HG03460 (cell line): ENCODE measurements around the gene KHK.
"Not testable (repeated sequence)": the region's sequence is repeated elsewhere in the genome, so short reads cannot be mapped to it uniquely, and the experiment has no call there.

Experiments
- ATAC-seq: cut with Tn5 transposase; IDR thresholded peaks from one replicate; pipeline ENCODE4 v1.9.1; 2021; ENCODE audit not compliant: unreplicated experiment

KHK gene

DNA sequence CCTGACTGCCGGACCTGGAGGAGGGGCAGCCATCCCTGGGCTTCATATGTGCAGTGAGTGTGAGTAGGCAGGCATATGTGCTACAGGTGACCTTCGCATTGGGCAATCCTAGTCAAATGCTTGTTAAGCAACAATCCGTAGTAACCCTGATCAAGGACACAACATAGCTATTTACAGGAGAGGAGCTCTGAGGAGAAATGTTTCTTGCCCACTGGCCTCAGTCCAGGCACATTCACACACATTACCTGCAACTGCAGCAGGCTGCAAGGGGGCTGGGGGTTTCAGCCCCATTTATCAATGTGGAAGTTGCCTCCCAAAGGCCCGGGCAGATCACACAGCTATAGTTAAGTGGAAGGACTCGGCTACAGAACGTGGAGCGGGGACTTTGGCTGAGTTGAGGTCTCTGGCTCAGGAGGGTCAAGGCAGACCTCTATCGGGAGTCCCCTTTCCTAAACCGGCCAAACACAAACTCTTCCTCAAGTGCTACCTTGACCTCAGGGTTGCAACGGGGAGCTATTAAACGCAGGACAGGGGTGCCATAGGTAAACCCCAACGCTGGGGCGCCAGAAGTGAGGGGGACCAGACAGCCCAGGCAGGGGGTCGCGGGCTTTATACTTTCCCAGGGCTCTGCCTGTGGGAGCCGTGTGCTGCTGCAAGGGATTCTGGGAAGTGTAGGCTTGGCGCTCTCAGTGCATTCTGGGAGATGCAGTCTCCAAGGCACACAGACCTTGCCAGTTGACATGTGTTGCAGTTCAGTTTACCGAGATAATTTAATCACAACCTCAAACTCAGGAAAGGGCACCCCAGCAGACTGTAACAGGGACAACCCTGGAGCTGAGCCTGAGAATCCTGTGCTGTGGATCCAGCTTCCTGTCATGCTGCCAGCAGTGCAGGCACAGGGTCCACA, 9.4 kb downstream of the KHK start:
- no peak for ATAC-seq

DNA sequence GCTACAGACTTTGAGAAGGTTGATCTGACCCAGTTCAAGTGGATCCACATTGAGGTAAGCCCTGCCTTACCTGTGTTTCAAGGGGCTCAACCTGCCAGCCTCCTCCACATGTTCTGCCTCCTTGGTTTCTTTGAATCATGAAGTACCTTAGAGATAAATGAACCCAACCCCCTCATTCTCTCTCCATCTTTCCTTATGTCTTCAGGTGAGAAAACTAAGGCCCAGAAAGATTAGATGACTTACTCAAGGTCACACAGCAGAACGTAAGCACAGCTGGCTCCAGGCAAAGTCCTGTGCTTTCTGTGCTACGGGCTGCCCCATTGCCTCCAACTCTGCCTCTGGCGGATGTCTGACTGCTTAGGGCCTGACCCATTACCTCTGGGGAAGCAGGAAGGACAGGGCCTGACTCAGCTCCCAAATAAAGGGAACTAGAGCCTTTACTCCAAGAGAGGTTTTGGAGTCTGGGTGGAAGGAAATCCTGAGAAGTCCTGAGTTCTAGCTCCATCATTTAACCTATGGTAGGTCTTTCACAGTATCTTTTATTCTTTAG, 10.3 kb downstream of the KHK start:
- no peak for ATAC-seq

GRCh38 chr2:27097341-27097740, 10.8 kb downstream of the KHK start:
- no peak for ATAC-seq

GRCh38 chr2:27099334-27099955, 12.9 kb downstream of the KHK start:
- no peak for ATAC-seq

- no peak for ATAC-seq
These were observed 13.5 kb downstream of the KHK start for GRCh38 chr2:27100036-27100435.

GRCh38 chr2:27102329-27102728, 15.8 kb downstream of the KHK start:
- no peak for ATAC-seq

- ATAC-seq, result no peak
These were observed 19.4 kb downstream of the KHK start for GRCh38 chr2:27105981-27106380.

DNA sequence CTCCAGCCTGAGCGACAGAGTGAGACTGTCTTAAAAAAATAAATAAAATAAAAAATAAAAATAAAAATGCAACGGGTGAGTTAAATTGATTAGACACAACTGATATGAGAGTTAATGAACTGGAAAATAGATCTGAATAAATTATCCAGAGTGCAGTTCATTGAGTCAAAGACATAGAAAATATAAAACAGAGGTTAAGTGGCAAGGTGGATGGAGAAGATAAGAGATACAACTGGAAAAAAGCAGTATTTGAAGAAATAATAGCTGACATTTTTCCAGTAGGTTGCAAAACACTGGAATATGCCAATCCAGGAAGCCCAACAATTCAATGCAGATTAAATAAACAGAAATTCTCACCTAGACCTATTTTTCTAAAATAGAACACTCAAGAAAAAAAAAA, 21.6 kb downstream of the KHK start:
- no peak for ATAC-seq

- no peak for ATAC-seq
These were observed 22.5 kb downstream of the KHK start for GRCh38 chr2:27109083-27109482.

GRCh38 chr2:27110603-27111352, 24.2 kb downstream of the KHK start:
- not testable (repeated sequence) for ATAC-seq

DNA sequence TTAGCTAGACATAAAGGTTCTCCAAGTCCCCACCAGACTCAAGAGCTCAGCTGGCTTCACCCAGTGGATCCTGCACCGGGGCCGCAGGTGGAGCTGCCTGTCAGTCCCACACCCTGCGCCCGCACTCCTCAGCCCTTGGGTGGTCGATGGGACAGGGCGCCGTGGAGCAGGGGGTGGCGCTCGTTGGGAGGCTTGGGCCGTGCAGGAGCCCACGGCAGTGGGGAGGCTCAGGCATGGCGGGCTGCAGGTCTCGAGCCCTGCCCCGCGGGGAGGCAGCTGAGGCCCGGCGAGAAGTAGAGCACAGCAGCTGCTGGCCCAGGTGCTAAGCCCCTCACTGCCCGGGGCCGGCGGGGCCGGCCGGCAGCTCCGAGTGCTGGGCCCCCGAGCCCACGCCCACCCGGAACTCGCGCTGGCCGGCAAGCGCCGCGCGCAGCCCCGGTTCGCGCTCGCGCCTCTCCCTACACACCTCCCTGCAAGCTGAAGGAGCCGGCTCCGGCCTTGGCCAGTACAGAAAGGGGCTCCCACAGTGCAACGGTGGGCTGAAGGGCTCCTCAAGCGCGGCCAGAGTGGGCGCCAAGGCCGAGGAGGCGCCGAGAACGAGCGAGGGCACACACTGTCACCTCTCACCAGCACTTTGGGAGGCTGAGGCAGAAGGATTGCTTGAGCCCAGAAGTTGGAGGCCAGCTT, 25.0 kb downstream of the KHK start:
- ATAC-seq, result not testable (repeated sequence)

DNA sequence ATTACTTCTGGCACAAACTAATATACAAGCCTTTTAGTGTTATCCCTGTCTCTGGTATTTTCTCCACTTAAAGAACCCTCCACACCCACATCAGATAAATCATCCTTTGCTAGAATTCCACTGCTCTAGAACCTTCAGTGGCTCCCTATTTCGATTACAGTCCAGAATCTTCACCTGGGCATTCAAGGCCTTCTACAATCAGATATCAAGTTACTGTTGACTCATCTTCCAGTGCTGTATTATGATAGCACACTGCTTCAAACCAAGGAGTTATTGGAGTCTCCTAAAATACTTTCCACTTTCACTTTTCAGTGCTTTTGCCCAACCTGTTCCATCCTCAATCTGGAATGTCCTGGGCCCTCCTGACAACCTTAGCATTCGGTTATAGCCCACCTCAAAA, 28.9 kb downstream of the KHK start:
- no peak for ATAC-seq

DNA sequence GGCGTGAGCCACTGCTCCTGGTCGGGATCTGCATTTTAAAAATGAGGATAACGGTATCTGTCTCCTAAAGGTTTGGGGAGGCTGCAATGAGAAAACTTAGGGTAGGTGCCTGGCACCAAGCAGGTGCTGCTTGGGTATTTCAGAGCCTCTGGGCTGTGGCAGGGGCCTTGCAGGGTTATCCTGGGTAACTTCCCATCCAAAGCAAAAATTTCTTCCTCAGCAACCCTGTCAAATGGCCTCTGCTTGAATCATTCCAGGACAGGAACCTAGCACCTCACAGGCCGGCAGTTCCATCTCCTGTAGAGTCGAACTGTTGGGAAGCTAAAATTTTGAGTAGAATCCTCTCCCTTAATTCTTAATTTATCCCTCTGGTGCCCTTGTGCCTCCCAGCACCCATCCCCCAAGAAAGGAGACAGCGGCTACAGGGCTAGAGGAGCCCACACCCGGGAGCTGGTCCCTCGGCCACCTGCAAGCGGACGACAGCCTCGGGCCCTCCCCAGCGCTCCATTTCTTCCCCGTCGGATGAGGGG, 31.5 kb downstream of the KHK start:
- ATAC-seq, result no peak

- ATAC-seq, result no peak
These were observed 32.2 kb downstream of the KHK start, which contains the start of gene CGREF1 for GRCh38 chr2:27118525-27119329. Gene CGREF1, minus strand, starts transcription at chr2:27119128. Its CDS starts 14,762 bp downstream, at chr2:27104366.

GRCh38 chr2:27119330-27119670, 32.7 kb downstream of the KHK start:
- not testable (repeated sequence) for ATAC-seq

GRCh38 chr2:27121906-27122305, 35.3 kb downstream of the KHK start:
- ATAC-seq, result no peak

GRCh38 chr2:27122791-27123190, 36.2 kb downstream of the KHK start:
- no peak for ATAC-seq

DNA sequence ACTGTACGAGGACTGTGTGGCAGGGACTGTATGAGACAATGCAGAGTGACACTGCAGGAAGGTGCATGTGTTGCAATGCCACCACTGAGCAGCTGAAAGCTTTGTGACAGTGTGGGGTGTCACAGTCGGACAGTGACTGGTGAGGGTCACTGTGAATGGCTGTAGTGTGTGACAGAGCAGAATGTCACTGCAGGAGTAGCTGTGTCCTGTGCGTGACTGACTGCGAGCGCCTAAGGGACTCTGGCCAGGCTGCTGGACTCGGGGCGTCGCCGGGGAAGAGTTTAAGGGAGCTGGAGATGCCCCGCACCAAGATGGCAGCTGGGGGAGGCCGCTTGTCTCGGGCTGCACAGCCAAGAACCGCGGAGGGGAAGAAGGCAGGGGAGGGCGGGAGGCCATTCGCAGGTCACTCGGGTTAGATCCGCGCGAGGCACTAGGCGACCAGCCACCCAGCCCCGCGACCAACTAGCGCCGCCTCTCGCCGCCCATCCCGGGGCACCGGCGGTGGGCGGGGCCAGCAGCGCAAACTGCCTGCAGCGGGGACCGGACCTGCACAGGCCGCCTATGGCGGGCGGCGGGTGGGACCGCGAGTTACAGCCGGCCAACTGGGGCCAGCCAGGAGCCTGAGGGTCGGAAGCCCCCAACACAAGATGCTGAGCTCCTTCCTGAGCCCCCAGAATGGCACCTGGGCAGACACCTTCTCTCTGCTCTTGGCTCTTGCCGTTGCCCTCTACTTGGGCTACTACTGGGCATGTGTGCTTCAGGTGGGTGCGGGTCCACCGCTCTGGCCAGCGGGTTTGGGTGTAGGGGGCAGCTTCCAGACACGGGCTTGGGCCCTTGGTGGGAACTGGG, 37.0 kb downstream of the KHK start, which contains the start of gene ABHD1:
Gene ABHD1 (plus strand): TSS at position 514 of the 849 bp plus-strand sequence. CDS start 134 bp downstream, at position 648.
- ATAC-seq, result no peak

- no peak for ATAC-seq
These were observed 38.5 kb downstream of the KHK start for GRCh38 chr2:27125104-27125503.
